Measurements from ENCODE around the gene CAMKK2.

Gene CAMKK2

GRCh38 chr12:121330195-121330594 is 33.7 kb upstream of the CAMKK2 start:
- Histone ChIP-seq H3K4me2 (ENCODE audit: low read length) (no peak overlapping the region), H3K9me3 (ENCODE audit: insufficient read depth, low read length) (no peaks in the 10 kb centered on the region), H3K4me1 (ENCODE audit: low read length) (no peaks in the 10 kb centered on the region), H2AFZ (ENCODE audit: low read depth, low read length) (no peak overlapping the region), H3K4me3 (ENCODE audit: low read length) (no peak overlapping the region), H3K36me3 (replicated peaks; ENCODE audit: low read depth, low read length) (peaks cover 69% of the 10 kb centered on the region), H3K27me3 (ENCODE audit: low read depth, low read length) (no peaks in the 10 kb centered on the region), H3K79me2 (ENCODE audit: low read length) (no peaks in the 10 kb centered on the region), H4K20me1 (ENCODE audit: insufficient read depth, low read length) (no peaks in the 10 kb centered on the region), H3K9ac (ENCODE audit: low read length) (no peak overlapping the region), H3K27ac (ENCODE audit: low read length) (no peak overlapping the region)
- TF ChIP-seq CTCF (IDR thresholded peaks at IDR 0.05; ENCODE audit: low read depth, low read length), result no peak
- TF ChIP-seq EZH2phosphoT487 (IDR thresholded peaks at IDR 0.05; ENCODE audit: low read depth), result no peak

GRCh38 chr12:121328620-121329019 is 32.1 kb upstream of the CAMKK2 start:
- Histone ChIP-seq H3K4me3 (ENCODE audit: low read length) (no peak overlapping the region), H3K4me1 (ENCODE audit: low read length) (no peaks in the 10 kb centered on the region), H3K27me3 (ENCODE audit: low read depth, low read length) (no peaks in the 10 kb centered on the region), H3K9ac (ENCODE audit: low read length) (no peak overlapping the region), H4K20me1 (ENCODE audit: insufficient read depth, low read length) (no peaks in the 10 kb centered on the region), H3K79me2 (ENCODE audit: low read length) (no peaks in the 10 kb centered on the region), H2AFZ (ENCODE audit: low read depth, low read length) (no peak overlapping the region), H3K9me3 (ENCODE audit: insufficient read depth, low read length) (no peaks in the 10 kb centered on the region), H3K27ac (ENCODE audit: low read length) (no peak overlapping the region), H3K4me2 (ENCODE audit: low read length) (no peak overlapping the region), H3K36me3 (replicated peaks; ENCODE audit: low read depth, low read length) (peaks cover 66% of the 10 kb centered on the region)
- TF ChIP-seq EZH2phosphoT487 (IDR thresholded peaks at IDR 0.05; ENCODE audit: low read depth), result no peak
- no peak for TF ChIP-seq CTCF (IDR thresholded peaks at IDR 0.05; ENCODE audit: low read depth, low read length)

GRCh38 chr12:121326996-121327674 is 30.6 kb upstream of the CAMKK2 start:
- H3K36me3 ChIP-seq (replicated peaks; ENCODE audit: low read depth, low read length), result peaks cover 64% of the 10 kb centered on the region
- no peaks in the 10 kb centered on the region for H4K20me1 ChIP-seq (ENCODE audit: insufficient read depth, low read length)
- H3K79me2 ChIP-seq (ENCODE audit: low read length), result no peaks in the 10 kb centered on the region
- H3K9ac ChIP-seq (ENCODE audit: low read length), result no peak overlapping the region
- no peak overlapping the region for H3K27ac ChIP-seq (ENCODE audit: low read length)
- no peak overlapping the region for H3K4me3 ChIP-seq (ENCODE audit: low read length)
- no peak overlapping the region for H3K4me2 ChIP-seq (ENCODE audit: low read length)
- no peaks in the 10 kb centered on the region for H3K27me3 ChIP-seq (ENCODE audit: low read depth, low read length)
- H3K4me1 ChIP-seq (ENCODE audit: low read length), result no peaks in the 10 kb centered on the region
- TF ChIP-seq EZH2phosphoT487 (IDR thresholded peaks at IDR 0.05; ENCODE audit: low read depth), result no peak
- TF ChIP-seq CTCF (IDR thresholded peaks at IDR 0.05; ENCODE audit: low read depth, low read length), result no peak
- no peaks in the 10 kb centered on the region for H3K9me3 ChIP-seq (ENCODE audit: insufficient read depth, low read length)
- H2AFZ ChIP-seq (ENCODE audit: low read depth, low read length), result no peak overlapping the region

GRCh38 chr12:121325922-121326396 is 29.4 kb upstream of the CAMKK2 start:
- Histone ChIP-seq H3K79me2 (ENCODE audit: low read length) (no peaks in the 10 kb centered on the region), H2AFZ (ENCODE audit: low read depth, low read length) (no peak overlapping the region), H3K27me3 (ENCODE audit: low read depth, low read length) (no peaks in the 10 kb centered on the region), H3K4me2 (ENCODE audit: low read length) (no peak overlapping the region), H4K20me1 (ENCODE audit: insufficient read depth, low read length) (no peaks in the 10 kb centered on the region), H3K4me1 (ENCODE audit: low read length) (no peaks in the 10 kb centered on the region), H3K4me3 (ENCODE audit: low read length) (no peak overlapping the region), H3K9ac (ENCODE audit: low read length) (no peak overlapping the region), H3K36me3 (replicated peaks; ENCODE audit: low read depth, low read length) (peaks cover 57% of the 10 kb centered on the region), H3K27ac (ENCODE audit: low read length) (no peak overlapping the region), H3K9me3 (ENCODE audit: insufficient read depth, low read length) (no peaks in the 10 kb centered on the region)
- TF ChIP-seq CTCF (IDR thresholded peaks at IDR 0.05; ENCODE audit: low read depth, low read length) (no peak), EZH2phosphoT487 (IDR thresholded peaks at IDR 0.05; ENCODE audit: low read depth) (no peak)

All from OCI-LY3 (cell line).